ENCODE data around the gene SMIM29.
A peak's percentile ranks its signal among the peaks of the same experiment; 100 is the strongest.

The SMIM29 gene

DNA sequence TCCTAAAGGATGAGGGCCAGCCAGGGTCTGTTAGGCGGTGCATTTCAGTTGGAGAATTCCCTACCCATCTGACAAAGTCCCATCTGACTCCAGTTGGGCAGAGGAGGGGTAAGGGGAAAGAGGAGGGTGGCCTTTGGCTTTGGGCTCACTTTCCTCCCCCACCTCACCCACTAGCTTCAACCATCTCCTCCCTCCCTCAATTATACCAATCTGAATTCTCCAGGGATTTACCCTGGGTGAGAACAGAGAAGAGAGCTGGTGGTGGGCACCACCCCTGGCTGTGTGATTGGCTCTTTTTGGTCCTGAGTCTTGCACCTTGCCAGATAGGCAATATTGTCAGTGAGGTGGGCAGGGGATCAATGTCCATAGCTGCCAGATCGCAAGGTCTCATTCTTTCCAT, 8.9 kb downstream of the SMIM29 start:
- DNase-seq: no peak

GRCh38 chr6:34239500-34239825, 9.3 kb downstream of the SMIM29 start:
- DNase-seq: peak in 1 of 2 donors; percentile 16

- DNase-seq: peak in 1 of 2 donors; percentile 18
Observed at GRCh38 chr6:34238585-34239499, 10.0 kb downstream of the SMIM29 start.

GRCh38 chr6:34237722-34238584, 10.9 kb downstream of the SMIM29 start:
- DNase-seq: peak; percentile 80 to 82

- peak; percentile 50 to 54 for DNase-seq
Observed at GRCh38 chr6:34237316-34237721, 11.5 kb downstream of the SMIM29 start.

DNA sequence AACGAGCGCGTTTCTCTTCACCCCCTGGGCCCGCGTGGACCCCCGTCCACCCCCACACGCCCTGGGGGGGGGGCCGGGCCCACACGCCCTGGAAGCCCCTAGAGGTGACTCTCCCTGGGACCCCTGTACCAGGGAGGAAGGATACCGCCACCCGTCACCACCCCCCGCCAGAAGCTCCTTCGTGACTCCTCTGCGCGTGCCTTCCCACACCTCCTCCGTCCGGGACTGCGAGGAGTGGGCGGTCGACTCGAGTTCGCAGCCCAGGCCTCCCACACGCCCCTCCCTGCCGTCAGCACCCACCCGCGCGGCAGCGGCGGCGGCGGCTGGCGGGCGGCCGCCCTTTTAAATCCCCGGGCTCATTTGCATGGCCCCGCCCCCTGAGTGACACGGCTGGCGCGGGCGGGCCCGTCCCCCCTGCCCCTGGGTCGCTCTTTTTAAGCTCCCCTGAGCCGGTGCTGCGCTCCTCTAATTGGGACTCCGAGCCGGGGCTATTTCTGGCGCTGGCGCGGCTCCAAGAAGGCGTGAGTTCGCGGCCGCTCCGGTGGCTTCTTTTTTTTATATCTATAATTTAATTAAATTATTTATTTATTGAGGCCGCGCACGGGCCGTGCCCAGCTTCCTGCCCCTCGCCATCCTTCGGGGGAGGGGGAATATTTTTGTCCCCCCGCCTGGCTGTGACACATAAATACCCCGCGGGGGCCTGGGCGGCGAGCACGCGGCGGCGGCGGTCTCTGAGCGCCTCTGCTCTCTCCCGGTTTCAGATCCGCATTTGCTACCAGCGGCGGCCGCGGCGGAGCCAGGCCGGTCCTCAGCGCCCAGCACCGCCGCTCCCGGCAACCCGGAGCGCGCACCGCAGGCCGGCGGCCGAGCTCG, 12.1 kb downstream of the SMIM29 start, which contains the start of gene HMGA1:
Gene HMGA1 (plus strand): TSS at position 431 of the 873 bp plus-strand sequence. CDS start 3,908 bp downstream, outside the sequence.
- peak; percentile 91 to 93 for DNase-seq

GRCh38 chr6:34236131-34236442, 12.7 kb downstream of the SMIM29 start:
- DNase-seq: peak; percentile 49 to 62

DNA sequence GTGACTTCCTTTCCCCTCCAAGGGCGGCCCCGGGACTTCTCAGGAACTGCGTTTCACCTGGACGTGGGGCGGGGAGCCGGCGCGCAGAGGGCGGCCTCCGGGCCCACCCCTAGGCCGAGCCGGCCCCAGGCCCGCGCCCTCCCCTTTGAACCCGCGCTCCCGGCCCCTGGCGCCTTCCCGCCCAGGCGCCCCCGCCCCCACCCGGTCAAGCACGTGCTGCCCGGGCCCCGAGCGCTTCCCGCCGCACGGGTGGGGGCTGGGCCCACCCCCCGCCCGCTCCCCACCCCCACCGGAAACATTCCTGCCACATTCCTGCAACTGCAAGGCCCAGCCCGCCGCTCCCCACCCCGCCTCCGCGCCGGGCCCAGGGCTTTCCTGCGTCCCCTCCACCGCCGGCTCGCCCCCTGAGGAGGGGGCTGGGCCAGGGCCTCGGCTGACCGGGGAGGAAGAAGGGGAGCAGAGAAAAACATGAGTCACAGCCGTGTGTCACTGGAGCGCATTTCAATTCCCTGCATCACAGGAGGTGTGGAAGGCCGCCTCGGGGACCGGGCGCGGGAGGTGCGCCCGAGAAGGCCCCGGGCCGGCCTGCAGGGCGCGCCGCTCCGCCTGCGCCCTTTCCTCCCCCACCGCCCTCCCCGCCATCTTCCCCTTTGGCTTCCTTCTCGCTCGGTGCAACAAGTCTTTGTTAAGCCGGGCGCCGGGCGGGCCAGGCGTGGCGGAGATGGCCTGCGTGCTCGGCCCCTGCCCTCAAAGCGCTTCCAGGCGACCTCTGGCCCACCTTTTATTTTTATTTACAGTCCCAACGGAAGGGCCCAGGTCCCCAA, 13.3 kb downstream of the SMIM29 start:
- DNase-seq: peak; percentile 68 to 77

- no peak for DNase-seq
Observed at GRCh38 chr6:34234667-34235306, 14.0 kb downstream of the SMIM29 start.

GRCh38 chr6:34233867-34234266, 14.9 kb downstream of the SMIM29 start:
- peak in 1 of 2 donors; percentile 17 for DNase-seq

- DNase-seq: peak in 1 of 2 donors; percentile 12
Observed at GRCh38 chr6:34232901-34233300, 15.9 kb downstream of the SMIM29 start.

DNA sequence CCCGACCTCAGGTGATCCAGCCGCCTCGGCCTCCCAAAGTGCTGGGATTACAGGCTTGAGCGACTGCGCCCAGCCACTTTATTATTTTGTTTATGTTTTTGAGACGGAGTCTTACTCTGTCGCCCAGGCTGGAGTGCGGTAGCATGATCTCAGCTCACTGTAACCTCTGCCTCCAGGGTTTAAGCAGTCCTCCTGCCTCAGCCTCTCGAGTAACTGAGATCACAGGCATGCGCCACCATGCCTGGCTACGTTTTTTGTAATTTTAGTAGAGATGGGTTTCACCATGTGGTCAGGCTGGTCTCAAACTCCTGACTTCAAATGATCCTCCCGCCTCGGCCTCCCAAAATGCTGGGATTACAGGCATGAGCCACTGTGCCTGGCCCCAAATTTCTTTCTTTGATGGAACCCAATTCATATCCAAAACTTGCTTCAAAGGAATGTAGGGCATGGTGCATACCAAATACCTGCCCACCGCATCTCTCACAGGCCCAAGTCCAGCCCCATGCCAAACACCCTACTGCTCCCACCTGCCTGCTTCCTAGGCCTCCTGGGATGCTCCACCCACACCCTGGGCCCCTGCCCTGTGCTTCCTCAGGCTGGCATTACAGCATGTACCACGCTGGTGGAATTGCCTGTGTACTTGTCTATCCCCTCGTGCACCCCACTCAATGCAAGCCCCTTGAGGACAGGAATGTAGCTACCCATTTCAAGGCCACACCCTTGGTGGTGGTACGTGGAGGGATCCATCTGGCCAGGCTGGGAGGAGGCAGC, 17.1 kb downstream of the SMIM29 start:
- DNase-seq: peak in 1 of 2 donors; percentile 13

- peak in 1 of 2 donors; percentile 17 for DNase-seq
Observed at GRCh38 chr6:34230653-34231371, 18.0 kb downstream of the SMIM29 start.

DNA sequence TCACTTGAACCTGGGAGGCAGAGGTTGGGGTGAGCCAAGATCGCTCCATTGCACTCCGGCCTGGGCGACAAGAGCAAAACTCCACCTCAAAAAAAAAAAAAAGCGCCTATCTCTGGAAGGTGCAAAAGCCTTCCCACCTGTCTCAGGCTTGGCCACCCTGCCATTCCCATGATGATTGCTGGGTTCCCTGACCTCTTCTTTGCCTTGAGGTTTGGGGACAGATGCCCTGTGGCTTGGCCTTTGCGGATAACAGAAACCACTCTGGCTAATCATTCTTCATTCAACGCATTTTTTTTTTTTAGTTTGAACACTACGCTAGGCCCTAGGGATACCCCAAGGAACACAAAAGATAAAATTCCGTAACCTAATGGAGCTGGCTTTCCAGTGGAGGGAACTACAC, 18.9 kb downstream of the SMIM29 start:
- peak in 1 of 2 donors; percentile 3 for DNase-seq

- no peak for DNase-seq
Observed at GRCh38 chr6:34227761-34228421, 20.9 kb downstream of the SMIM29 start.

- DNase-seq: no peak
Observed at GRCh38 chr6:34226731-34227586, 21.8 kb downstream of the SMIM29 start.

GRCh38 chr6:34226066-34226465, 22.7 kb downstream of the SMIM29 start:
- no peak for DNase-seq

DNA sequence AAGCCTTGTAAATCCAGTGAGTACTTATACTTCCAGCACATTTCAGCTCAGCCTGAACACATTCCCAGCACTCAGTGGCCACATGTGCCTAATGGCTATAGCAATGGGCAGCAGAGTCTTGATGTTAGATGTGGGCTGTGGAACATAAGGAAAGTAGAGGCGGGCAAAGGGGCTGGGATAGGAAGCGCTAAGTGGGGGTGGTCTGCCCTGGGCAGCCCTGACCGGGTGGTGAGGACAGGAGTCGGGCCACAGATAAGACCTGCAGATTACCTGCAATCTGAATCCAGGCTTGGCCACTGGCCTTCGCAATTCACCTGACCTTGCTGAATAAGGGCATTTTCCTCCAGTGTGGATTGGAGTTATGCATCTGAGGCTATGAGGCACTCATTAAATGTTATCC, 23.3 kb downstream of the SMIM29 start:
- no peak for DNase-seq
